Measurements from ENCODE around the gene WSB2.

GRCh38 chr12:118058881-118059280, 2.1 kb downstream of the WSB2 start:
- TF ChIP-seq POLR2A (IDR thresholded peaks at IDR 0.05; ENCODE audit: low read depth, low read length) (no peak), TAF1 (IDR thresholded peaks at IDR 0.05; ENCODE audit: borderline replicate concordance, low read depth, low read length) (no peak), POLR2AphosphoS5 (IDR thresholded peaks at IDR 0.05; ENCODE audit: low read depth, low read length) (no peak)

Measured in GM12892 (cell line).